Activated CD8-positive, alpha-beta T cell treated with anti-CD3 and anti-CD28 coated beads, Interleukin-2, amount 10 ng/mL, durations not matched to agents 7 days and 5 days (primary cell): ENCODE results near the gene RAMAC. TPM values are rescaled to one million over a fixed set of nuclear protein-coding genes. Genes with fewer than 3 reads are reported as not detected.
A peak's percentile ranks its signal among the peaks of the same experiment; 100 is the strongest.

Source experiments
- ATAC-seq: fragments of 150-1000 bp; cut with Tn5 transposase; one replicate; pipeline ENCODE4 v1.10.0; 2021; ENCODE audit warnings: moderate library complexity
- CTCF ChIA-PET: fragments of 350-600 bp; sonication (Branson Sonifier 250); formaldehyde crosslinking; loops from one replicate; lab custom pipeline; 2021; ENCODE audit warnings: antibody characterized with exemption; lab: Charles Lee
- POLR2A ChIA-PET: fragments of 350-600 bp; sonication (Branson Sonifier 250); formaldehyde crosslinking; loops from one replicate; lab custom pipeline; 2021; ENCODE audit warnings: antibody characterized with exemption; lab: Charles Lee
- DNase-seq: peaks from one replicate; pipeline ENCODE4 v3.0.0-alpha.2; 2020
- H3K27ac Mint-ChIP-seq: one replicate; pipeline ENCODE4 v1.8.0; 2021; ENCODE audit warnings: mild to moderate bottlenecking, mixed read lengths
- H3K27me3 Mint-ChIP-seq: one replicate; pipeline ENCODE4 v1.8.0; 2021; ENCODE audit warnings: low read depth, mixed read lengths
- H3K36me3 Mint-ChIP-seq: one replicate; pipeline ENCODE4 v1.8.0; 2021; ENCODE audit warnings: low read depth, mixed read lengths
- H3K4me1 Mint-ChIP-seq: one replicate; pipeline ENCODE4 v1.8.0; 2021; ENCODE audit warnings: low read depth, mixed read lengths
- H3K4me3 Mint-ChIP-seq: one replicate; pipeline ENCODE4 v1.8.0; 2021; ENCODE audit warnings: mild to moderate bottlenecking, mixed read lengths
- H3K9me3 Mint-ChIP-seq: one replicate; pipeline ENCODE4 v1.8.0; 2022; ENCODE audit warnings: mixed read lengths; ENCODE audit not compliant: insufficient read depth
- total RNA-seq, 2 experiments: library from RNA; stranded (reverse); gene quantifications; one replicate each; pipeline ENCODE4 v1.2.3, GENCODE V29; 2021

The RAMAC gene
- total RNA-seq, 2 experiments from 2014 or later = 25.8 to 27.0 TPM

GRCh38 chr15:82950746-82951370 is 35.2 kb upstream of the RAMAC start:
- ChIA-PET CTCF (no interaction called here), POLR2A (interaction anchor here (0.7 kb wide), 1 partner anchor 36 kb away, joined by 3 read pairs; no protein-coding TSS in a partner anchor)
- DNase-seq (no peak), ATAC-seq (no peak)
- no peak overlapping the region for H3K4me3 Mint-ChIP-seq
- H3K27me3 Mint-ChIP-seq = peaks cover 12% of the 10 kb centered on the region
- H3K27ac Mint-ChIP-seq = no peak overlapping the region
- no peaks in the 10 kb centered on the region for H3K4me1 Mint-ChIP-seq
- no peaks in the 10 kb centered on the region for H3K9me3 Mint-ChIP-seq
- H3K36me3 Mint-ChIP-seq = no peaks in the 10 kb centered on the region

DNA sequence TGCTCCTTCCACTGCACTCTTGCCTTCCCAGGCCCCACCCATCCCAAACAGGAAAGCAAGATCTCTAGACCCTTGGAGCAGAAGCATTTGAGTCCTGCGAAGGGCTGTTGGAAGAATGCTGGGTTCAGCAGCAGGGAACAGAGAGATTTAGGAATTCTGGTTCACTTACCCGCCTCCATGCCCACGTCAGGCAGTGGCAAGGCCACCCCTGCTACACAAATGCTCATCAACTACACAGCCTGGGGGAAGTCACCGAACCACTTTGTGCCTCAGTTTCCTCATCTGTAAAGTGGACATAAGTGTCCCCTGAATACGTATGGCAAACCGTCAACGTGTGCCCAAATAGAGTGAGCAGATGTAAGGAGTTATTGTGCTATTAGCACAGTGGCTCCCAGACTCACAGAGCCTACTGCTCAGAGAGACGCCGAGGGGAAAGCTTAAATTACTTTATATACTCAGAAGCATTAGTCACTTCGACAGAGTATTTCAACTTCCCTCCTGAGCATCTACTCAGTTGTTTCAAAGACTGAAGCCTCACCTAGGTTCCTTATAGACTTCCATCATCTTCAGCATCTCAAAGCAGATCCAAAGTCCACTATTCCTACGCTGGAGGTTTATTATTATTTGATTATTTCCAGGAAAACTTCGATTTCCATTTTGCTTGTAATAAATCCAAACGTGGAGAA is 34.4 kb upstream of the RAMAC start:
- Mint-ChIP-seq H3K4me3 (peak overlapping the region; percentile 78), H3K27ac (no peak overlapping the region), H3K36me3 (no peaks in the 10 kb centered on the region), H3K27me3 (peaks cover 9% of the 10 kb centered on the region), H3K4me1 (no peaks in the 10 kb centered on the region), H3K9me3 (no peaks in the 10 kb centered on the region)
- POLR2A ChIA-PET = interaction anchor here (0.7 kb wide), 1 partner anchor 35 kb away, joined by 3 read pairs; no protein-coding TSS in a partner anchor
- CTCF ChIA-PET = no interaction called here
- ATAC-seq (no peak), DNase-seq (no peak)

DNA sequence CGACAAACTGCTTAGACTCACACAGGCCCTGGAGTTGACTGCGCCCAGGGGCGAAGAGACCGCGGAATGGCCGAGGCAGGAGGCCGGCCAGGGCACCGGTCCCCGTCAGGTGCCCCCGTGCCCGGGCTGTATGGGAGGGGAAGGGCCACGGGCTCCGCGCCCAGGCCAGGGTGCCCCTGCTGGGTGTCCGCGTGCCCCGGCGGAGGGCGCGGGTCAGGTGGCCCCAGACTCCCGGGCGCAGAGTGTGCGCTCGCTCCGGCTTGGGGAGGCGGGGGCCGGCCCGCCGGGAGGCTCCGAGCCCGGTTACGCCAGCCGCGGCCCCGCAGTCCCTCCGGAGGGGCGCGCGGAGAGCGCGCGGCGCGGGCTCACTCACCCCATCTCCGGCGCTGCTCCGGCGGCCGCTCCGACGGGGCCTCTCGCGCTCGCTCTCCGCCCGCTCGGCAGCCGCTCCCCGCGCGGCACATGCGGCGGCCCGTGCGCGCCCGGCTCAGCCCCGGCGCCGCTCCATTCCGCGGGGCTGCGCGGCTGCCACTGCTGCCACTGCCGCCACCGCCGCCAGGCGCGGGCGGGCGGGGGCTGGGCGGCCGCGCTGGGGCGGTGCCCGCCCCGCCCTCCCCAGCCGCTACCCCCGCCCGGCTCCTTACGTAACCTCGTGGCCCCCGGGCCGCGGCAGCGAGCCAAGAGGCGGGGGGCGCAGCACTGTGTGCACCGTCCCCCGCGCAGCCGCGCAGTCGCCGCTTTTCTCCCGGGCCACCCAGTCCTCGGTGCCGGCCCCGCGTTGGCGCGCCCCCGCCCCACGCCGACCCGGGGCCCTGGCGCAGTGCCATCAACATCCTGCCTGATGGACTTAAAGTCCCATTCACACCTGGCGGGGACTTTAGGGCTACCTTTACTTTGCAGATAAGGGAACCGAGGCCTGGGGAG is 33.6 kb upstream of the RAMAC start, which contains the start of gene HOMER2:
Gene HOMER2, minus strand, starts transcription at position 563 of the 924 bp plus-strand sequence. Its CDS starts 185 bp downstream, at position 378.
- Mint-ChIP-seq H3K27ac (no peak within 1 kb of the TSS), H3K36me3 (no peaks in the 10 kb centered on the region), H3K27me3 (peaks cover 3% of the 10 kb centered on the region), H3K4me3 (peak within 1 kb of the TSS; percentile 78), H3K4me1 (no peaks in the 10 kb centered on the region), H3K9me3 (no peaks in the 10 kb centered on the region)
- ChIA-PET CTCF (no interaction called here), POLR2A (interaction anchor here (1.1 kb wide), 1 partner anchor 34 kb away, joined by 4 read pairs; the partner anchor contains the start of gene RAMAC)
- ATAC-seq (peak; percentile 85), DNase-seq (peak; percentile 24)

GRCh38 chr15:82958638-82959037 is 27.4 kb upstream of the RAMAC start:
- Mint-ChIP-seq H3K27me3 (peaks cover 7% of the 10 kb centered on the region), H3K36me3 (no peaks in the 10 kb centered on the region), H3K27ac (no peak overlapping the region), H3K4me1 (no peaks in the 10 kb centered on the region), H3K9me3 (no peaks in the 10 kb centered on the region), H3K4me3 (no peak overlapping the region)
- POLR2A ChIA-PET = interaction anchor here (0.6 kb wide), 1 partner anchor 359 kb away, joined by 3 read pairs; no protein-coding TSS in a partner anchor
- CTCF ChIA-PET = no interaction called here
- ATAC-seq (no peak), DNase-seq (no peak)

DNA sequence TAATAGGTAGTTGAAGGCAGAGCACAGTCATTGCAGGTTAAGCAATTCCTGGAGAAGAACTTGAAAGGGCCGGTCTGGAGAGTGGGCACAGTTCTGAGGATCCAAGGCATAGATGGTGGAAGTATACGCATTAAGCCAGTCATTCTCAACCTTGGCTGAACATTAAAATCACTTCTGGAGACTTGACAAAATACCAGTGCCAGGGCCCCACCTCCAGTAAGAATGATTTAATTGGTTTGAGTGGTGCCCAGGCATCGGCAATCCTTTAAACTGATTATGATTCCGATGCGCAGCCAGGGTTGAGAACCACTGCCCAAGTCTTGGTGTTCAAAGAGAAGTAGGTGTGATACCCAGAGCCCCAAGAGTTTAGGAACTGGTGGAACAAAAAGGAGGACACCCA is 26.6 kb upstream of the RAMAC start:
- H3K4me3 Mint-ChIP-seq = no peak overlapping the region
- POLR2A ChIA-PET = no interaction called here
- CTCF ChIA-PET = interaction anchor here (0.9 kb wide), 1 partner anchor 41 kb away, joined by 3 read pairs; no protein-coding TSS in a partner anchor
- no peak for ATAC-seq
- H3K36me3 Mint-ChIP-seq = no peaks in the 10 kb centered on the region
- H3K9me3 Mint-ChIP-seq = no peaks in the 10 kb centered on the region
- no peaks in the 10 kb centered on the region for H3K4me1 Mint-ChIP-seq
- DNase-seq = no peak
- H3K27ac Mint-ChIP-seq = no peak overlapping the region
- peaks cover 7% of the 10 kb centered on the region for H3K27me3 Mint-ChIP-seq

DNA sequence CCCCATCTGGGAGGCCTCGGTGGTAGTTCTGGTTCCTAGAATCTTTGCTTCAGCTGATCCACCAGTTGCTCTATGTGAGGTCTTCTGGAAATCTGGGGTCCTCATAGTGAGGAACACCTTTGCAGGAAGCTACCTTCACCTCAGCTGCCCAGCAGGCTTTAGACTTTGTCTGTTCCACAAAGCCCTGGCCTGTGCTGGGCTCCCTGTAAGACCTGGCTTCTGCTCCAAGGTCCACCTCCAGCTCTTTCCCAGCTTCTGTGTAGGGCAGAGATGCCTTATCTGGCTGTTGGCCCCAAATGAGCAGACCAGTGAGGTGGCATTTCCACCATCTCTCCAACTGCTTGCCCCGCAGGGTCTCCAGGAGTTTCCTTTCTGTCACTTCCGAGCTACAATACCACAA is 25.2 kb upstream of the RAMAC start:
- CTCF ChIA-PET = interaction anchor here (1.0 kb wide), 1 partner anchor 8 kb away, joined by 3 read pairs; no protein-coding TSS in a partner anchor
- Mint-ChIP-seq H3K4me1 (peaks cover 6% of the 10 kb centered on the region), H3K36me3 (no peaks in the 10 kb centered on the region), H3K27ac (no peak overlapping the region), H3K4me3 (no peak overlapping the region), H3K9me3 (no peaks in the 10 kb centered on the region), H3K27me3 (peaks cover 7% of the 10 kb centered on the region)
- POLR2A ChIA-PET = interaction anchor here (0.6 kb wide), 1 partner anchor 156 kb away, joined by 5 read pairs; no protein-coding TSS in a partner anchor
- DNase-seq (no peak), ATAC-seq (no peak)

- Mint-ChIP-seq H3K27ac (no peak overlapping the region), H3K4me1 (peaks cover 31% of the 10 kb centered on the region), H3K36me3 (peaks cover 3% of the 10 kb centered on the region), H3K27me3 (peaks cover 13% of the 10 kb centered on the region), H3K4me3 (no peak overlapping the region), H3K9me3 (no peaks in the 10 kb centered on the region)
- ChIA-PET POLR2A (no interaction called here), CTCF (no interaction called here)
- ATAC-seq (no peak), DNase-seq (no peak)
Observed at GRCh38 chr15:82963471-82964341, 22.3 kb upstream of the RAMAC start.

GRCh38 chr15:82964890-82965289 is 21.1 kb upstream of the RAMAC start:
- POLR2A ChIA-PET = interaction anchor here (0.7 kb wide), 1 partner anchor 23 kb away, joined by 7 read pairs; no protein-coding TSS in a partner anchor
- Mint-ChIP-seq H3K4me3 (no peak overlapping the region), H3K27me3 (peaks cover 14% of the 10 kb centered on the region), H3K9me3 (no peaks in the 10 kb centered on the region), H3K36me3 (peaks cover 3% of the 10 kb centered on the region), H3K4me1 (peaks cover 34% of the 10 kb centered on the region), H3K27ac (no peak overlapping the region)
- DNase-seq = no peak
- CTCF ChIA-PET = no interaction called here
- ATAC-seq = no peak

DNA sequence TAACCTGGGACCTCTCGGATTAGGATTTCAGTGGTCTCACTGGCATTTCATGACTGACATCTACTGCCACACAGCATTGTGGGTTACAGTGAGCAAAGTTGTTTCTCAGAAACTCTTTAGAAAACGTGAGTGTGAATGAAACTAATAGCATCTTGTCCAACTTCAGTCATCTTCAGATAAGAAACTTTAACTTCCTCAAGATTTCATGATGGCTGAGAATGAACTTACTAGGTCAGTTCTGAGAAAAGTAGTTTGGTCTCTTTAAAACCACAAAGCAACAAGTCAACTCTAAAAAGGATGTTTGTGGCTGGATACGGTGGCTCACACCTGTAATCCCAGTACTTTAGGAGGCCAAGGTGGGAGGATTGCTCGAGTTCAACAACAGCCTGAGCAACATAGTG is 19.3 kb upstream of the RAMAC start:
- Mint-ChIP-seq H3K27ac (peak overlapping the region; percentile 78), H3K4me1 (peaks cover 34% of the 10 kb centered on the region), H3K36me3 (peaks cover 3% of the 10 kb centered on the region), H3K4me3 (no peak overlapping the region), H3K9me3 (no peaks in the 10 kb centered on the region), H3K27me3 (peaks cover 9% of the 10 kb centered on the region)
- CTCF ChIA-PET = no interaction called here
- DNase-seq (peak; percentile 62), ATAC-seq (peak; percentile 82)
- POLR2A ChIA-PET = interaction anchor here (0.7 to 1.0 kb wide), 2 partner anchors 19 to 158 kb away, joined by 3 read pairs; partner anchors contain the start of genes RAMAC and WHAMM

GRCh38 chr15:82968066-82968465 is 17.9 kb upstream of the RAMAC start:
- ChIA-PET CTCF (interaction anchor here (1.0 to 1.1 kb wide), 2 partner anchors 8 to 119 kb away, joined by 3 to 6 read pairs; no protein-coding TSS in a partner anchor), POLR2A (no interaction called here)
- no peaks in the 10 kb centered on the region for H3K9me3 Mint-ChIP-seq

More at GRCh38 chr15:82968066-82968465, 17.9 kb upstream of the RAMAC start:
- Mint-ChIP-seq H3K4me1 (peaks cover 38% of the 10 kb centered on the region), H3K27me3 (peaks cover 9% of the 10 kb centered on the region), H3K36me3 (peaks cover 3% of the 10 kb centered on the region), H3K4me3 (no peak overlapping the region), H3K27ac (no peak overlapping the region)
- no peak for ATAC-seq
- DNase-seq = no peak
